Activated naive CD8-positive, alpha-beta T cell treated with anti-CD3 and anti-CD28 coated beads, Interleukin-2, amount 50 U/mL, for 24 hours (primary cell): ENCODE measurements around the gene NOL12.
"Not testable (repeated sequence)": the region's sequence is repeated elsewhere in the genome, so short reads cannot be mapped to it uniquely, and the experiment has no call there.

ENCODE experiments used
- ATAC-seq: fragments of 150-1000 bp; cut with Tn5 transposase; one replicate; pipeline ENCODE4 v1.10.0; 2021
- DNase-seq: peaks from one replicate; pipeline ENCODE4 v3.0.0; 2021
- H3K27ac Mint-ChIP-seq: one replicate; pipeline ENCODE4 v1.8.0; 2021; ENCODE audit warnings: mild to moderate bottlenecking, mixed read lengths
- H3K27me3 Mint-ChIP-seq: one replicate; pipeline ENCODE4 v1.8.0; 2021; ENCODE audit warnings: mixed read lengths
- H3K36me3 Mint-ChIP-seq: one replicate; pipeline ENCODE4 v1.8.0; 2021; ENCODE audit warnings: low read depth, mixed read lengths
- H3K4me1 Mint-ChIP-seq: one replicate; pipeline ENCODE4 v1.8.0; 2021; ENCODE audit warnings: mixed read lengths
- H3K4me3 Mint-ChIP-seq: one replicate; pipeline ENCODE4 v1.8.0; 2021; ENCODE audit warnings: mild to moderate bottlenecking, moderate library complexity, mixed read lengths
- H3K9me3 Mint-ChIP-seq: one replicate; pipeline ENCODE4 v1.8.0; 2021; ENCODE audit warnings: mixed read lengths

NOL12 gene

GRCh38 chr22:37655252-37655563 lies 30.9 kb upstream of the NOL12 start:
- Mint-ChIP-seq H3K27me3 (no peaks in the 10 kb centered on the region), H3K27ac (no peak overlapping the region), H3K9me3 (no peaks in the 10 kb centered on the region), H3K4me1 (peaks cover 22% of the 10 kb centered on the region), H3K36me3 (peaks cover 14% of the 10 kb centered on the region), H3K4me3 (no peak overlapping the region)
- DNase-seq (no peak), ATAC-seq (no peak)

GRCh38 chr22:37656583-37656982 lies 29.6 kb upstream of the NOL12 start:
- H3K4me3 Mint-ChIP-seq = peak overlapping the region; percentile 34

GRCh38 chr22:37657590-37658132 lies 28.5 kb upstream of the NOL12 start:
- H3K4me3 Mint-ChIP-seq = peak overlapping the region; percentile 80

More at GRCh38 chr22:37656583-37656982, 29.6 kb upstream of the NOL12 start:
- peaks cover 16% of the 10 kb centered on the region for H3K36me3 Mint-ChIP-seq
- H3K27me3 Mint-ChIP-seq, DNase-seq, H3K9me3 Mint-ChIP-seq, ATAC-seq: not testable (repeated sequence)
- H3K4me1 Mint-ChIP-seq = peaks cover 36% of the 10 kb centered on the region
- H3K27ac Mint-ChIP-seq = peak overlapping the region; percentile 61

GRCh38 chr22:37658133-37659065 lies 27.7 kb upstream of the NOL12 start, which contains the start of gene PDXP:
PDXP (plus strand) TSS chr22:37658723; CDS start chr22:37658783, 60 bp downstream.
- Mint-ChIP-seq H3K27me3 (no peaks in the 10 kb centered on the region), H3K36me3 (peaks cover 4% of the 10 kb centered on the region)
- peak; percentile 98 for ATAC-seq

More at GRCh38 chr22:37657590-37658132, 28.5 kb upstream of the NOL12 start:
- no peaks in the 10 kb centered on the region for H3K9me3 Mint-ChIP-seq
- no peaks in the 10 kb centered on the region for H3K27me3 Mint-ChIP-seq
- peaks cover 8% of the 10 kb centered on the region for H3K36me3 Mint-ChIP-seq
- peaks cover 44% of the 10 kb centered on the region for H3K4me1 Mint-ChIP-seq
- ATAC-seq (no peak), DNase-seq (no peak)
- peak overlapping the region; percentile 87 for H3K27ac Mint-ChIP-seq

GRCh38 chr22:37659066-37659896 lies 26.9 kb upstream of the NOL12 start:
- H3K27ac Mint-ChIP-seq = peak overlapping the region; percentile 56
- H3K9me3 Mint-ChIP-seq = no peaks in the 10 kb centered on the region
- ATAC-seq (no peak), DNase-seq (no peak)
- peaks cover 43% of the 10 kb centered on the region for H3K4me1 Mint-ChIP-seq
- peak overlapping the region; percentile 88 for H3K4me3 Mint-ChIP-seq
- peaks cover 4% of the 10 kb centered on the region for H3K36me3 Mint-ChIP-seq
- no peaks in the 10 kb centered on the region for H3K27me3 Mint-ChIP-seq

More at GRCh38 chr22:37658133-37659065, 27.7 kb upstream of the NOL12 start, which contains the start of gene PDXP:
- peak within 1 kb of the TSS; percentile 87 for H3K27ac Mint-ChIP-seq
- peaks cover 44% of the 10 kb centered on the region for H3K4me1 Mint-ChIP-seq
- peak; percentile 99 for DNase-seq
- peak within 1 kb of the TSS; percentile 88 for H3K4me3 Mint-ChIP-seq
- no peaks in the 10 kb centered on the region for H3K9me3 Mint-ChIP-seq

GRCh38 chr22:37659897-37660708 lies 26.0 kb upstream of the NOL12 start:
- peak overlapping the region; percentile 56 for H3K27ac Mint-ChIP-seq
- no peaks in the 10 kb centered on the region for H3K27me3 Mint-ChIP-seq
- peak overlapping the region; percentile 88 for H3K4me3 Mint-ChIP-seq
- ATAC-seq = no peak
- H3K4me1 Mint-ChIP-seq = peaks cover 43% of the 10 kb centered on the region
- H3K36me3 Mint-ChIP-seq = peaks cover 4% of the 10 kb centered on the region
- H3K9me3 Mint-ChIP-seq = no peaks in the 10 kb centered on the region
- no peak for DNase-seq

- H3K27me3 Mint-ChIP-seq = no peaks in the 10 kb centered on the region
- DNase-seq (no peak), ATAC-seq (no peak)
- H3K4me3 Mint-ChIP-seq = peak overlapping the region; percentile 88
- peaks cover 43% of the 10 kb centered on the region for H3K4me1 Mint-ChIP-seq
- H3K27ac Mint-ChIP-seq = no peak overlapping the region
- H3K9me3 Mint-ChIP-seq = no peaks in the 10 kb centered on the region
- H3K36me3 Mint-ChIP-seq = peaks cover 4% of the 10 kb centered on the region
Observed at GRCh38 chr22:37660709-37661045, 25.5 kb upstream of the NOL12 start.

GRCh38 chr22:37661160-37661924 lies 24.8 kb upstream of the NOL12 start:
- no peak for ATAC-seq
- H3K36me3 Mint-ChIP-seq = peaks cover 8% of the 10 kb centered on the region
- peak overlapping the region; percentile 88 for H3K4me3 Mint-ChIP-seq
- H3K27ac Mint-ChIP-seq = peak overlapping the region; percentile 42
- no peak for DNase-seq
- H3K4me1 Mint-ChIP-seq = peaks cover 43% of the 10 kb centered on the region
- no peaks in the 10 kb centered on the region for H3K9me3 Mint-ChIP-seq
- no peaks in the 10 kb centered on the region for H3K27me3 Mint-ChIP-seq

GRCh38 chr22:37662039-37662438 lies 24.1 kb upstream of the NOL12 start:
- ATAC-seq (no peak), DNase-seq (no peak)
- no peaks in the 10 kb centered on the region for H3K9me3 Mint-ChIP-seq
- H3K36me3 Mint-ChIP-seq = peaks cover 14% of the 10 kb centered on the region
- H3K4me3 Mint-ChIP-seq = no peak overlapping the region
- H3K27ac Mint-ChIP-seq = no peak overlapping the region
- peaks cover 41% of the 10 kb centered on the region for H3K4me1 Mint-ChIP-seq
- H3K27me3 Mint-ChIP-seq = no peaks in the 10 kb centered on the region

- H3K27ac Mint-ChIP-seq = no peak overlapping the region
- no peaks in the 10 kb centered on the region for H3K27me3 Mint-ChIP-seq
- no peaks in the 10 kb centered on the region for H3K9me3 Mint-ChIP-seq
- ATAC-seq (no peak), DNase-seq (no peak)
- peaks cover 14% of the 10 kb centered on the region for H3K36me3 Mint-ChIP-seq
- peaks cover 31% of the 10 kb centered on the region for H3K4me1 Mint-ChIP-seq
- H3K4me3 Mint-ChIP-seq = no peak overlapping the region
Observed at GRCh38 chr22:37663521-37664140, 22.5 kb upstream of the NOL12 start.

- no peak for ATAC-seq
- Mint-ChIP-seq H3K9me3 (no peaks in the 10 kb centered on the region), H3K36me3 (peaks cover 14% of the 10 kb centered on the region), H3K4me1 (peaks cover 31% of the 10 kb centered on the region), H3K27me3 (no peaks in the 10 kb centered on the region), H3K27ac (no peak overlapping the region), H3K4me3 (no peak overlapping the region)
- DNase-seq = no peak
Observed at GRCh38 chr22:37664249-37665101, 21.7 kb upstream of the NOL12 start.

- H3K4me3 Mint-ChIP-seq = no peak overlapping the region
- no peaks in the 10 kb centered on the region for H3K27me3 Mint-ChIP-seq
- ATAC-seq = no peak
Observed at GRCh38 chr22:37665487-37665886, 20.7 kb upstream of the NOL12 start.

More at GRCh38 chr22:37665487-37665886, 20.7 kb upstream of the NOL12 start:
- Mint-ChIP-seq H3K36me3 (peaks cover 16% of the 10 kb centered on the region), H3K9me3 (no peaks in the 10 kb centered on the region), H3K27ac (no peak overlapping the region), H3K4me1 (peaks cover 24% of the 10 kb centered on the region)
- no peak for DNase-seq
